HG03159 (cell line): ENCODE data around the gene ARID5B.
A peak's percentile ranks its signal among the peaks of the same experiment; 100 is the strongest.

Source experiments
- ATAC-seq: cut with Tn5 transposase; IDR thresholded peaks from one replicate; pipeline ENCODE4 v1.9.1; 2021; ENCODE audit warnings: mild to moderate bottlenecking, moderate library complexity; ENCODE audit not compliant: unreplicated experiment

Gene ARID5B

GRCh38 chr10:62092301-62093030, 191.0 kb downstream of the ARID5B start:
- no peak for ATAC-seq

DNA sequence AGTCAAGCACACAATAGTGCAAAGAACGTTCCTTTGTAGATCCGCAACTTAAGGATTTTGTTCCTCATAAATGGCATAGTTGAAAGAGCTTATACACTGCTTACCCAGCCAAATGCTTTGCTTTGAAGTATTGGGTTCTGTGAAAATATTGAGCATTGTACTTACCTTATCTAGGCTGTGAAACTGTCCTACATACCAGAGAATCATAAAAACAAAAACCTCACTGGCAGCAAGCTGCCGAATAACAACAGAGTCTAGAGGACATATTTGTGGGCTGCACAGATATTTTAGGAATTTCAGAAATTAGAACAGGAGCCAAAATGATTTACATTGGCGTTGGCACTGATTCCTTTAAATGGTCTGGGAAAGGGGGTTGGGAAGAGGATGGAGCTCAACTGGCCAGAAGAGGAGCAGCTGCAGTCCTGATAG, 192.4 kb downstream of the ARID5B start:
- no peak for ATAC-seq

DNA sequence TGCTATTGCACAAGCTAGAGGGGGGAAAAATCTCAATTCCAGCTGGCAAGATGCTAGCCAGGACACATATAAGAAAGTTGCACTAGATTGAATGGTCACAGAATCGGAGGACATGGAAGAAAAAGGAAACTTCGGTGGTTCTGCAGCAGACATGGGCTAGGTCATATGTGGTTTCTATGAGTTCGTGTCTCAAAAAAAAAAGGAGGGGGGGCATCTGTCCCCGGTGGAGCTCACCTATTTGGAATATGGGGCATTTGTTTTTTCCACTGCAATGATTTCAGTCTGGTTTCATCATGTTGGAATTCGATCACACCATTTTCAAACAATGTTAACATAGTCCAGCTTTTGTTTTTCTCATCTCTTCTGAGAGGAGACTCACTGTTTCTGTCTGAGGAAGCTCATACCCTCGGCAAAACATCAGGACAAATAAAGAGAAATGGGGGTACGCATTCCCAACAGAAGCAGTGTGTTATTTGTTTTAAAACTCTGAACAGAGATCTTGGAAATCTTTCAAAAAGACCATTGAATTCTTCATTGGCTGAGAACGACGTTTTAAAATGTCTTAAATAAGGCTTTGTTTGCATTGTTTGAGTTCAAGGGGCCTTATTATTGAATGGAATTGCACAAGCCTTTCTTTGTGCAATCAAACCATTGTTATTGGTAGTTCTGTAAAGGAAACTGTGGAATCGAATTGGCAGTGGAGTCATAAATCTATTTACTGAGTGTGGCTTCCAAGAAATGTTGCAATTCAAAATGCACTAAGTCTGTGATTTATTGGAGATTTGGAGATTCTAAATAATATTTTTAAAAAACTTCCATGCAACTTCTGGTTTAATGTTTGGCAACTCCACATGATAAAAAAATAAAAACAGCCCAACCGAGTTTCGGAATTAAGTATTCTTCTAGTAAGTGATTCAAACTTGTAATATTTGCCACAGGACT, 194.0 kb downstream of the ARID5B start:
- ATAC-seq, result no peak

GRCh38 chr10:62096256-62096933, 194.9 kb downstream of the ARID5B start:
- no peak for ATAC-seq

DNA sequence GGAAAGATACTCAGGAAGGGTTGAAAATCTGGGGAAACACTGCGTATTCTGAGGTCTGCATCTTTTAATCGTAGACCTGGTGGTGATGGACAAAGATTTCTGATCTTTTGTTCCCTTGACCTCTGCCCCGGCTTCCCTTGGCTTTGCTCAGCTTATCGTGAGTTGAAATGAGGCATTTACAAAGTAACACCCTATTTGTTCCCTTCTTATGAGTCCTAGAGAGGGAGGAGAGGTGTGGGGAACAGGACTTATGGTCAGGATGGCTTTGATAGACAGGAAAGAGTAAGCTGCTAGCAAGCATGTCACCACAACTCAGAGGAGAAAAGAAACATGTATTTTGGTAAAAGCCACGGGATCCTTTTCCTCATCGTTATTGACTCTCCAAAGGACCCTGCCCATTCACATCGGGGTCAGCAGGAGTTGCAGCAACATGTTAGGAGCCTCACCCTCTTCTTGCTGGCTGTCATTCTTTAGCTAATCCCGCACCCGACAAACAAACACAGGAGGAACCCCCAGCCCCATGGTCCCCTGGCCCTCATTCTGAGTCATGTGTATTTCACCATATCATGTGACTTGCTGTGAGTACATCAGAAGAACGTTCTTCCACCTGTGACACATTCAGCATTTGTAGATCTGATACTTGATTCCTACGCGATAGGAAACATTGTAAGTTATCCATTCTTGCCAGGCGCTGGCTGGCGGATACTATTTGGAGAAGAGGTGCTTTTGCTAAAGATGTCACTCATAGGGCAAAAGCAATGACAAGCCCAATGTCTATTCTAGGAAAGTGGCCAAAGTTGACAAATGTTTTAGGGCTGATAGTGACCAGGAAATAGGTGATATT, 197.0 kb downstream of the ARID5B start:
- no peak for ATAC-seq

GRCh38 chr10:62099299-62099698, 197.8 kb downstream of the ARID5B start:
- ATAC-seq, result no peak

- ATAC-seq, result no peak
Measured at GRCh38 chr10:62103857-62104256, 202.4 kb downstream of the ARID5B start.

GRCh38 chr10:62106929-62107519, 205.5 kb downstream of the ARID5B start:
- ATAC-seq, result no peak

GRCh38 chr10:62108759-62109586, 207.5 kb downstream of the ARID5B start:
- no peak for ATAC-seq

- peak; percentile 85 for ATAC-seq
Measured at GRCh38 chr10:62109587-62110293, 208.2 kb downstream of the ARID5B start.

GRCh38 chr10:62112300-62112699, 210.8 kb downstream of the ARID5B start:
- ATAC-seq, result no peak

GRCh38 chr10:62112963-62113362, 211.5 kb downstream of the ARID5B start:
- ATAC-seq, result no peak

GRCh38 chr10:62113680-62114079, 212.2 kb downstream of the ARID5B start:
- ATAC-seq, result no peak

GRCh38 chr10:62115321-62115720, 213.8 kb downstream of the ARID5B start:
- no peak for ATAC-seq

DNA sequence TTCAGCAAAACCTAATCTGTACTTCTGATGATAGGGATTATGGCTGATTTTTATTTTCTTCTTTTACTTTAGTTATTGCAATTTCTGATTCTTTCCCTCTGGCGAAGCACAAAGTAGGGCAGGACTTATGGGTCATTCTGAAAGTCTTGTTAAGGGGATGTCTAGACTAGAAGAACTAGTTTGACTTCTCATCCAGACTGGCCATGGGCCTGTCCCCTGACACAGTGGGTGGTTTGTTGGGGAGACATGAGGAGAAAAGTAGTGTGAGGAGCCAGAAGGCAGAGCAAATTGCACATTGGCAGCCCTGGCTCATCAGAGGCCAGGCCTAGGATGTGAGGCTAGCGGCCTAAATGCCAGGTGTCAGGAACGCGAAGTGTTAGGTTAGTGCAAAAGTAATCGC, 214.3 kb downstream of the ARID5B start:
- ATAC-seq, result no peak

DNA sequence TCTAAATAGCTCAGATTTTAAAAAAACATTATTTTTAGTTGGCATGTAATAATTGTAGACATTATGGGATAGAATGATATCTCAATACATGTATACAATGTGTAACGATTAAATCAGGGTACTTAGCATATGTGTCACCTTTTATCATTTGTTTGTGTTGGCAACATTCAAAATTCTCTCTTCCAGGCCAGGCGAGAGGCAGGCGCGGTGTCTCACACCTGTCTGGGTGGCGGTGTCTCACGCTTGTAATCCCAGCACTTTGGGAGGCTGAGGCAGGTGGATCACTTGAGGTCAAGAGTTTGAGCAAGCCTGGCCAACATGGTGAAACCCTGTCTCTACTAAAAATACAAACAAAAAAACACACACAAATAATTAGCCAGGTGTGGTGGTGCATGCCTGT, 215.4 kb downstream of the ARID5B start:
- no peak for ATAC-seq

GRCh38 chr10:62121187-62121530, 219.7 kb downstream of the ARID5B start:
- ATAC-seq, result no peak

GRCh38 chr10:62127975-62128374, 226.5 kb downstream of the ARID5B start:
- ATAC-seq, result no peak

- ATAC-seq, result no peak
Measured at GRCh38 chr10:62130948-62131347, 229.4 kb downstream of the ARID5B start.
